Glutamatergic neuron (in vitro differentiated cells): Measurements from ENCODE around the gene ANKRD34C. TPM values are rescaled to one million over a fixed set of nuclear protein-coding genes. Genes with fewer than 3 reads are reported as not detected.

Source experiments
- DNase-seq: peaks from one replicate; pipeline ENCODE4 v3.0.0; 2022
- H3K27ac Mint-ChIP-seq: one replicate; pipeline ENCODE4 v1.8.0; 2020; ENCODE audit warnings: mild to moderate bottlenecking, mixed read lengths, inconsistent platforms; ENCODE audit not compliant: unreplicated experiment
- H3K27me3 Mint-ChIP-seq: one replicate; pipeline ENCODE4 v1.8.0; 2020; ENCODE audit warnings: mild to moderate bottlenecking, moderate library complexity, mixed read lengths, inconsistent platforms; ENCODE audit not compliant: unreplicated experiment
- H3K36me3 Mint-ChIP-seq: one replicate; pipeline ENCODE4 v1.8.0; 2020; ENCODE audit warnings: mild to moderate bottlenecking, mixed read lengths, inconsistent platforms; ENCODE audit not compliant: unreplicated experiment
- H3K4me1 Mint-ChIP-seq: one replicate; pipeline ENCODE4 v1.8.0; 2020; ENCODE audit warnings: mild to moderate bottlenecking, low read depth, mixed read lengths, inconsistent platforms; ENCODE audit not compliant: unreplicated experiment
- H3K4me3 Mint-ChIP-seq: one replicate; pipeline ENCODE4 v1.8.0; 2020; ENCODE audit warnings: mild to moderate bottlenecking, mixed read lengths, inconsistent platforms; ENCODE audit not compliant: unreplicated experiment
- H3K9me3 Mint-ChIP-seq: one replicate; pipeline ENCODE4 v1.8.0; 2020; ENCODE audit warnings: mild to moderate bottlenecking, moderate library complexity, mixed read lengths, inconsistent platforms; ENCODE audit not compliant: unreplicated experiment
- long read RNA-seq: library from polyadenylated mRNA; unstranded; transcript quantifications from one replicate; pipeline ENCODE4 v2.0.0, GENCODE V29; 2020; ENCODE audit not compliant: unreplicated experiment
- total RNA-seq: library from RNA; stranded (reverse); fragmentation: NEBNext Ultra II Directional; extraction: Animal tissue kit (Norgen Biotek cat#: 25700); gene quantifications from one replicate; pipeline ENCODE4 v1.2.1, GENCODE V29; 2021; ENCODE audit not compliant: unreplicated experiment
- TF ChIP-seq, protein P1 (sequence below): fragments of 200-600 bp; sonication (generic); IDR thresholded peaks from one replicate; pipeline ENCODE4 v1.5.0; 2021; ENCODE audit not compliant: partially characterized antibody, unreplicated experiment

ANKRD34C gene
- not detected for total RNA-seq
- long read RNA-seq = 0 reads

DNA sequence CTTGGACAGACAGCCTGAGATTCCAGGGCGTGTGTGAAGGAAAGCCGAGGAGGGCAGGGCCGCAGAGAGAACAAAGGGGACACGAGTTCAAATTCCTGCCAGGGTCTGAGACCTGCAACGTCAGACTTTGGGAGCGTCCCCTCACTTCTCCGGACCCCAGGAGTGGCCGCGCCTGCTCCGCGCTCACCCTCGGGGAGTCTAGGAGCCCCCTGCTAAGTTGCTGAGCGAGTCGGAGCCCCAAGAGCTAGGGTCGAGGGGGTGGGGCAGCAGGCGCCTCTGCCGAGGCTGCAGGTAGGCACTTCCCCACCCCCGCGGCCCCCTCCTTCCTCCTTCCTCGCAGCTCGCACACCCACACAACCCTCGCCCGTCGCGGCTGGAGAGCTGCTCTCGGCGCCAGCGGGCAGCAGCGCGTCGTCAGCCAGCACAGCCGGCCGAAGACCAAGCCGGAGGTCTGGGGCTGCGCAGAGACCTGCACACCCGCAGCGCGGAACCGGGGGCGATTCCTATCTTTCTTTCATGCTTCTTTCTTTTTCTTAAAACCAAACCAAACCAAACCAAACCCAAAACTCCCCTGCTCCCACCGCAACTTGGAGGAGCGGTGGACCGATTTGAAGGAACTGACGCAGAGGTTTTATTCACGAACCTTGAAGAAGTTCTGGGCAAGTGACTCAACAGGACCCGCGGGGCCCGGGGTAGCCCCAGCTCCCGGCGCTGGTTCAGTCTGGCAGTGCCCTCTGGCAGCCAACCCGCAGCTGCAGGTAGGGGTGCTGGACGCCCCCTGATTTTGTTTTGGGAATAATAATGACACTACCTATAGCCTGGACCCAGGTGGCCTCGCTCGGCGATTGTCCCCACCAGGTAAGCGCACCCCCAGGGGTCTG, at the start of gene ANKRD34C:
Gene ANKRD34C (plus strand): TSS at position 352 of the 881 bp plus-strand sequence. CDS start 10,563 bp downstream, outside the sequence.
- peaks cover 16% of the 10 kb centered on the region for H3K27me3 Mint-ChIP-seq
- no peak within 1 kb of the TSS for H3K27ac Mint-ChIP-seq
- peak; percentile 66 for DNase-seq
- H3K36me3 Mint-ChIP-seq = peaks cover 10% of the 10 kb centered on the region
- H3K4me1 Mint-ChIP-seq = peaks cover 4% of the 10 kb centered on the region
- H3K4me3 Mint-ChIP-seq = peak within 1 kb of the TSS; percentile 85
- TF ChIP-seq, protein P1, sequence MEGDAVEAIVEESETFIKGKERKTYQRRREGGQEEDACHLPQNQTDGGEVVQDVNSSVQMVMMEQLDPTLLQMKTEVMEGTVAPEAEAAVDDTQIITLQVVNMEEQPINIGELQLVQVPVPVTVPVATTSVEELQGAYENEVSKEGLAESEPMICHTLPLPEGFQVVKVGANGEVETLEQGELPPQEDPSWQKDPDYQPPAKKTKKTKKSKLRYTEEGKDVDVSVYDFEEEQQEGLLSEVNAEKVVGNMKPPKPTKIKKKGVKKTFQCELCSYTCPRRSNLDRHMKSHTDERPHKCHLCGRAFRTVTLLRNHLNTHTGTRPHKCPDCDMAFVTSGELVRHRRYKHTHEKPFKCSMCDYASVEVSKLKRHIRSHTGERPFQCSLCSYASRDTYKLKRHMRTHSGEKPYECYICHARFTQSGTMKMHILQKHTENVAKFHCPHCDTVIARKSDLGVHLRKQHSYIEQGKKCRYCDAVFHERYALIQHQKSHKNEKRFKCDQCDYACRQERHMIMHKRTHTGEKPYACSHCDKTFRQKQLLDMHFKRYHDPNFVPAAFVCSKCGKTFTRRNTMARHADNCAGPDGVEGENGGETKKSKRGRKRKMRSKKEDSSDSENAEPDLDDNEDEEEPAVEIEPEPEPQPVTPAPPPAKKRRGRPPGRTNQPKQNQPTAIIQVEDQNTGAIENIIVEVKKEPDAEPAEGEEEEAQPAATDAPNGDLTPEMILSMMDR = no peak
- H3K9me3 Mint-ChIP-seq = peaks cover 2% of the 10 kb centered on the region

- Mint-ChIP-seq H3K4me1 (no peaks in the 10 kb centered on the region), H3K27ac (no peak overlapping the region), H3K4me3 (no peak overlapping the region), H3K9me3 (peaks cover 5% of the 10 kb centered on the region), H3K27me3 (no peaks in the 10 kb centered on the region), H3K36me3 (peaks cover 13% of the 10 kb centered on the region)
- TF ChIP-seq, protein P1 = no peak
- no peak for DNase-seq
These were observed 49.3 kb upstream of the ANKRD34C start for GRCh38 chr15:79233236-79233635.

- DNase-seq = no peak
- Mint-ChIP-seq H3K4me1 (no peaks in the 10 kb centered on the region), H3K9me3 (no peaks in the 10 kb centered on the region), H3K27me3 (peaks cover 2% of the 10 kb centered on the region), H3K4me3 (no peak overlapping the region), H3K27ac (no peak overlapping the region), H3K36me3 (no peaks in the 10 kb centered on the region)
- TF ChIP-seq, protein P1 = no peak
These were observed 42.5 kb upstream of the ANKRD34C start for GRCh38 chr15:79240036-79240435.

DNA sequence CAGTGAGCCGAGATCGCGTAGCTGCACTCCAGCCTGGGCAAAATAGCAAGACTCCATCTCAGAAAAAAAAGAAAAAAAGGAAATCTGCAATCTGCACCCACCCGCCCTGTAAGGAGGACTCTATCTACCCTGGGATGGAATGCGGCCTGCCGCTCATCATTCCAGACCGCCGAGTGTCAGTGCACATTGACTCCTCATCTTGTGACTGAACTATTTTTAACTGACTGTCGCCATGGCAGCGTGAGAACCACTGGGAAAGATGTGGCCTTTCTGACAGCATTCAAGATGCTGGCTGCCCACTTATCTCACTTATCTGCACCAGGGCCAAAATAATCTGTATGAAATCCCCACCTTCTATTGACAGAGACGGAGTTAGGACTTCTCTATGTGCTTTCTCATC, 38.8 kb upstream of the ANKRD34C start:
- H3K27ac Mint-ChIP-seq = no peak overlapping the region
- TF ChIP-seq, protein P1 = no peak
- no peak overlapping the region for H3K4me3 Mint-ChIP-seq
- H3K9me3 Mint-ChIP-seq = no peaks in the 10 kb centered on the region
- DNase-seq = no peak
- peaks cover 2% of the 10 kb centered on the region for H3K27me3 Mint-ChIP-seq
- no peaks in the 10 kb centered on the region for H3K4me1 Mint-ChIP-seq
- H3K36me3 Mint-ChIP-seq = peaks cover 6% of the 10 kb centered on the region

- Mint-ChIP-seq H3K27ac (no peak overlapping the region), H3K27me3 (peaks cover 2% of the 10 kb centered on the region), H3K36me3 (peaks cover 6% of the 10 kb centered on the region), H3K4me3 (peak overlapping the region; percentile 8), H3K9me3 (no peaks in the 10 kb centered on the region), H3K4me1 (no peaks in the 10 kb centered on the region)
- DNase-seq = no peak
- TF ChIP-seq, protein P1 = no peak
These were observed 37.6 kb upstream of the ANKRD34C start for GRCh38 chr15:79244876-79245275.
